Measurements from ENCODE around the gene DIP2C.
"Not testable (repeated sequence)": the region's sequence is repeated elsewhere in the genome, so short reads cannot be mapped to it uniquely, and the experiment has no call there.

The DIP2C gene

DNA sequence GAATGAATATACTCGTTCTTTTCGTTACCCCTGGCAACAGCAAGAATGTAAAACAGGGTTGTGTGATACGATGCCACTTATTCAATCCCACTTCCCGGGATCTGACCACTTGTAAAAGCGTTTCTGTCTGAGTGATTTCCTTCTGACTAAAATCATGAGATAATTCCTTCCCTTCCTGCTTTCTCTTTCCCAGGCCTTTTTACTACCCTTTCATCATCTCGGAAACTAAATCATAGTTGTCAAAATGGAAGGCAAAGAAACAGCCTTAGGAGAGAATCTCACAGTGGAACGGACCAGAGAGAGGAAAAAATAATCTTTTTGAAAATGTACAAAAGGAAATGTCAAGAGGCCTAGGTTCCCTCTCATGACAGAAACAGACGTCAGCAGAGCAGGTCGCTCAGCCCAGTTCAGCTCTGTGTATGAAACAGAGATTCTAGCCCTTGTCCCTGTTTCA lies 29.8 kb downstream of the DIP2C start:
- no peak for DNase-seq

DNA sequence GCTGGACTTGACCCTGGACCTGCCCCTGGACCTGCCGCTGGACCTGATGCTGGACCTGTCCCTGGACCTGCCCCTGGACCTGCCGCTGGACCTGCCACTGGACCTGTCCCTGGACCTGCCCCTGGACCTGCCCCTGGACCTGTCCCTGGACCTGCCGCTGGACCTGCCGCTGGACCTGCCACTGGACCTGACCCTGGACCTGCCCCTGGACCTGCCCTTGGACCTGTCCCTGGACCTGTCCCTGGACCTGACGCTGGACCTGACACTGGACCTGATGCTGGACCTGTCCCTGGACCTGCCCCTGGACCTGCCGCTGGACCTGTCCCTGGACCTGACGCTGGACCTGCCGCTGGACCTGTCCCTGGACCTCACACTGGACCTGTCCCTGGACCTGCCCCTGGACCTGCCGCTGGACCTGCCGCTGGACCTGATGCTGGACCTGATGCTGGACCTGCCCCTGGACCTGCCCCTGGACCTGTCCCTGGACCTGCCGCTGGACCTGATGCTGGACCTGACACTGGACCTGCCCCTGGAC lies 31.6 kb downstream of the DIP2C start:
- not testable (repeated sequence) for DNase-seq

DNA sequence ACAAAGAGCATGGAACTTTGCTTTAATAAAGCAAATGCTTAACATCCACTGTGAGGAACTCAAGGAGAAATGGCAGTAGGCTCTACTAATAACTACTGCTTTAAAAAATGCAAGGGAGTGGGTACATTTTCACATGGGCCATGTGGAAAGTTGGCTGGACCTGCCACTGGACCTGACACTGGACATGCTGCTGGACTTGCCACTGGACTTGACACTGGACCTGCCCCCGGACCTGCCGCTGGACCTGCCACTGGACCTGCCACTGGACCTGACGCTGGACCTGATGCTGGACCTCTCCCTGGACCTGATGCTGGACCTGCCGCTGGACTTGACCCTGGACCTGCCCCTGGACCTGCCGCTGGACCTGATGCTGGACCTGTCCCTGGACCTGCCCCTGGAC lies 32.6 kb downstream of the DIP2C start:
- DNase-seq = no peak

DNA sequence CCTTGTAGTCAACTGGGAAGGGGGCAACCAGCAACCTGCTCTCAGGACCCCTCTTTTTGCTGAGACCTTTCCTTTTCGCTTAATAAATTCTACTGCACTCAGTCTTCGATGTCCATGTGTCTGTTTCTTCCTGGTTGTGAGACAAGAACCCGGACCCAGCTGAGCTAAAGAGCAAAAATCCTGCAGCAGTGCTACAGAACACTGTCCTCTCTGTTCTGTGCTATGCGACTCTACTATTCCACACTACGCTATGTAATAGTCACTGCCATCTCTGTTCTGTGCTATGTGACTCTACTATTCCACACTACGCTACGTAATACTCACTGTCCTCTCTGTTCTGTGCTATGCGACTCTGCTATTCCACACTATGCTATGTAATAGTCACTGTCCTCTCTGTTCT lies 34.3 kb downstream of the DIP2C start:
- DNase-seq = no peak

DNA sequence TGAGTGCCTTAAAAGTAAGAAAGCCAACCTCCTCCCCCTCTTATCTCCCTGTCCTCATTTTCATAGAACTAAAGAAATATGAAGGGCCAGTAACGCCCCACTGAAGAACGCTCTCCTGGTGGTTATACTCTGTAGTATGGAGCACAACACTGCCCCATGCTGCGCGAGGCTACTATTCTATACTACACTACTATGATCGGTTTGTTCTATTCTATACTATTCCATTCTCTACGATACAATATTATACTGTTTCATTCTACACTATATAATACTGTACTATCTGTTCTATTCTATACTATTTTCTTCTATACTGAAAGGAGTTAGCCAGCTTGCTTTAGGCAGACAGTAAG lies 34.8 kb downstream of the DIP2C start:
- no peak for DNase-seq

DNA sequence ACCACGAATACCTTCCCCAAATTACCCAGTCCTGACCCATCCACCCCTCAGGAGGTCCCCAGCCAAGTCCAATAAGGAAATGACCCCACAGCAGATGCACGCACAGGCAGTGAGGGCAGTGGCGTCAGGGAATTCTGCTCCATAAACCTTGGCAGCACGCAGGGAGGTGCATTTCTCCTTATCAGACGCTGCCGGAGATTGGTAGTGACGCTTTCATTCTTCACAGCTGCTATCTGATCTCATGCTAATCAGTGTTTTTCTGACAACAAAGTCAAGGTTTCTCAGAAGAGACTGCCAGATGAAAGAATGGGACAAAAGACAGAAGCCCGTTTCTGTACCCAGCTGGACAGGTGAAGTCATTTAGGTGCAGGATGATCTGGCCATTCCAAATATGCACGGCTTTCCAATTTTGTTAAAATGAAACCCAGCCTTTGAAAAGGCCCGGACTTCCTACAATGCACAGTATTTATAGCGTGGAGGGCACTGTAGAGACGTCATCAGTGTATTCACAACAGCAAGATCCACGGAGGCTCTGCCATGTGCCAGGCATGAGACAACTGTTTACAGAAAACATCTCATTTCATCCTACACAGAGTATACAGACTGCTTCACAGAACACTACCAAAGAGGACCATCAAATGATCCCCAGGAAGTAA lies 35.3 kb downstream of the DIP2C start:
- DNase-seq = no peak

DNA sequence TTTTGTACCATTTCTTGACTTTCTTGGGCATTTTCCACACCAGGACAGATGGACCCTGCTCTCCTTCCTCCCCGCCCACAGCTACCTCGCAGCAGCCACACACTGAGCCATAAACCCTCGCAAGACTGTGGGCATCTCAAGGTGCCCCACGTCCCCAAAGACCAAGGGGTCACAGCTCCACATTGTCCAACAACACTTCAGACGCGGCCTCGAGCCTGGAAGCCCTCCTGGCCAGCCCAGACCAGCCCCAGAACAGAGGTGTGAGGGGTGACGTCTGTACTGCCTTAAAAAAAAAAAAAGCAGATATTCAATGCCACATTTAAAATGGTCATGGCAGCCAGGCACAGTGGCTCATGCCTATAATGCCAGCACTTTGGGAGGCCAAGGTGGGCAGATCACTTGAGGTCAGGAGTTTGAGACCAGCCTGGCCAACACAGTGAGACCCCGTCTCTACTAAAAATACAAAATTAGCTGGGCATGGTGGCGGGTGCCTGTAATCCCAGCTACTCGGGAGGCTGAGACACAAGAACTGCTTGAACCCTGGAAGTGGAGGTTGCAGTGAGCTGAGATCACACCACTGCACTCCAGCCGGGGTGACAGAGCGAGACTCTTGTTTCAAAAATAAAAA lies 36.5 kb downstream of the DIP2C start:
- not testable (repeated sequence) for DNase-seq

DNA sequence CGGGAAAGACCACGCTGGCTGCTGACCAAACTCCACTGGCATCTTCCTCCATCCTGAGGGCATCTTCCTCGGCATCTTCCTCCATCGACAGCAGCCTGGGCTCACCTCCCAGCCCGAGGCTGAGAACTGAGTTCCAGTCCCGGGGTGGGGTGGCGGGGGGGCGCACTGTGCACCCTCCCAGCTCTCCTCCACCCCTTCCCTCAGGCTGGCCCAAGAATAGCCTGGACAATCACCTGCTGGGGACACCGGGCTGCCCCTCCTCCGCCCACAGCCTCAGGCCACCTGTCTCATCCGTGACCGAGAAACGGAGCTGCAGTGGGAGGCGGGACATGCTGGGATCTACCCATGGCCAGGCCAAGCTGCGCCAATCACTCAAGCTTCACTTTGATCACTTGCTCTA lies 37.2 kb downstream of the DIP2C start:
- no peak for DNase-seq

DNA sequence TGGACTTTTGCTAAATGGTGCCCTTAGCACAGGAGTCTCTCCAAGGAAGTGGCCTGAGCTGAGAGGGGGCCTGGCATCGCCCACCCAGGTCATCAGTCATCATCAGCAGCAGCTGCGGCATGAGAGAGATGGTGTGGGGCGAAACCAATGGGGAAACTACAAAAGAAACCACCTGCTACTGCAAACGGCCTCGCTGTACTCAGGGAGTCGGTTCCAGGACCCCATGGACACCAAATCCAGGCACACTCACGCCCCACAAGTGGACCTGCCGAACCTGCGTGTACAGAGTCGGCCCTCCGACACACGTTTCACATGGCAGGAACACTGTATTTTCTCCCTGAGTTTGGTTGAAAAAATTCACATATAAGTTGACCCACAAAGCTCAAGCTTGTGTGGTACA lies 37.8 kb downstream of the DIP2C start:
- no peak for DNase-seq

DNA sequence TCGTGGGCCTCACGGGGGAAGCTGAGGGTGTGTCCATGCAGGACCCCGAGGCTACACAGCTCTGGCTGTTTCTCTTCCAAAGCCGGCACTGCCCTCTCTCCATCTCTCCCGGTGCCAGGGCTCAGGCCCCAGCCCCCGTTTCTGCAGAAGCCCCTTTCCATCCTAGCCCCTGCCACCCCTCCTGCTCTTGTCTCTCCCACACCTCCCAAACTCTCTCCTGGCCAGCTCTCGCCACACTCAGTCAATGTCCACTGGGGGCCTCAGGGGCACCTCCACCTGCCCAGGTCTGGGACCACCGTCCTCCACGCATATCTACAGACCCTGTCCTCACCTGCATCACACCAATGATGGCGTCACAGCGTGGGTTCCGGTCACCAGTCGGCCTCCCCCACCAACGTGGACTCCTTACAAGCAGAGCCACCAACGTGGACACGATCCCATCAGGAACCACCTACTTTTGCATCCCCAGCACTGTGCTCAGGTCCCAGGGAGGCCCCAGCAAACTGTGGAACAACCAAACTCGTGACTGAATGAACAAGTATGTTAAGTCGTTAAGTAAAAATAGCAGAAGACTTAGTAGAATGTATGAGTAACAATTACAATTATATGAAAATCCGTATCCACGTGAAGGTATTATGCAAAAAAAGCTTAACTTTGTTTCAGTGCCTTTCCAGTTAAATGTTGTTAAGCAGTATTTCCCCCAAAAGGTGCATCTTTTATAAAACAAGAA lies 38.4 kb downstream of the DIP2C start:
- no peak for DNase-seq

DNA sequence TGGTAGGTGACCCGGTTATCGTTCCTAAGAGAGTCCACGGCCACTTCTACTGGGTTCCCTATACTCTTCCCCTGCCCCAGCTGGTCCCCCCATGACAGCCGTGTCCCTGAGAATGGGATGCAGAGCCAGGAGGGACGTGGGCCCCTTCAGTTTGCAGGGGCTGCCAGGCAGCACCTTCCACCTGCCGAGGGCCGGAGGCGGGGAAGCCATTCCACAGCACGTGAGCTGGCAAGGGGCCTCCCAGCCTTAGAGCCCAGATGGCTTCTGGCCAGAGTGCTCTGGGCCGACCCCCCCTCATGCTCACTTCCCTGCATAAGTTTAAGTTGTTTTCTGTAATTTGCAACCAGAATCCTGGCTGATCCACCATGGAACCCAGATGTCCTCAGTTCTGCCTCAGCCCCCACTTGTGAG lies 39.0 kb downstream of the DIP2C start:
- DNase-seq = no peak

DNA sequence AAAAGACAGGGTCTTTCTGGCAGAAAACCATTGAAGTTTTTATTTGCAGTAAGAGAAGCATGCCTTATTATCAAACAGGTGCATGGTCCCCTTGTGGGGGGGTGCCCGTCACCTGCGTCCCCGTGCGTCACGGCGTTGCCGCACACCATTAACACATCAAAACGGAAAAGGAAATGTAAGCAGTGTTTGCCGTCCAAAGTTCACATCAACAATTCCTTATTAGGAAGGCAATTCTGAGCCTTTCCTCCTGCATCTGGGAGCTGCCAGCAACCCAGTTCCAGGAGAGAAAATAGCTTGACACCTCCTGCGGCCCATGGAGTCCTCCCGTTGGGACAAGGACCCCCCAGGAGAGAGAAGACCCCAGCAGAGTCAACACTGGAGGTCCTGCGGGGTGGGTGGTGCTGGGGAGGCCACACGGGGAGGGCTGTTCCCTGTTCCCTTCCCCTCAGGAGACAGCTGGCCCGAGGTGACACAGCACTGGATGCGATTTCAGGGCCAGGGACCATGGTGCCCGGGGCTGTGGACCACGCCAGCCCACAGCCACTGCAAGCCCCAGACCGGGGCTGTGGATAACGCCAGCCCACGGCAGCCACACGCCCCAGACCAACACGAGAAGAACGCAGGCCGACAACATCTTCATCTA lies 39.5 kb downstream of the DIP2C start:
- DNase-seq = peak; percentile 70 to 84

DNA sequence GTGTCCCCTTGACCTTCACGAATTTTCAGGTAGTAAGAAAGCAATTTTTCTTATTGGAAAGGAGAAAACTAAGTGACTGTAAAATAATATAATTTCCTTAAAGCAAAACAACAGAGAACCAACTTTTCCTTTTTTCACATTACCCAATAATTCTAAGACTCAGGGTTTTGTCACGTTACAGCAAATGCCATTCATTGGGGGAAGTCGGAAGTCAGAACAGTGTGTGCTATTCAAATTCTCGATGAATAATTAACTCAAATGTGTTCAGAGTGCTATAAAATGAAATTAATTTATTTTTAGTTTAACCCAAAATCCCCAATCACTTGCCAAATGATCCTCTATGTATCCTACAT lies 40.0 kb downstream of the DIP2C start:
- DNase-seq = no peak

DNA sequence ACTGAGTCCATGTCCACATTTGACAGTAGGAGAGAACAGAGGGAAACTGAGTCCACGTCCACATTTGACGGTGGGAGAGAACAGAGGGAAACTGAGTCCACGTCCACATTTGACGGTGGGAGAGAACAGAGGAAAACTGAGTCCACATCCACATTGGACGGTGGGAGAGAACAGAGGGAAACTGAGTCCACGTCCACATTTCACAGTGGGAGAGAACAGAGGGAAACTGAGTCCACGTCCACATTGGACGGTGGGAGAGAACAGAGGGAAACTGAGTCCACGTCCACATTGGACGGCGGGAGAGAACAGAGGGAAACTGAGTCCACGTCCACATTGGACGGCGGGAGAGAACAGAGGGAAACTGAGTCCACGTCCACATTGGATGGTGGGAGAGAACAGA lies 42.4 kb downstream of the DIP2C start:
- not testable (repeated sequence) for DNase-seq

DNA sequence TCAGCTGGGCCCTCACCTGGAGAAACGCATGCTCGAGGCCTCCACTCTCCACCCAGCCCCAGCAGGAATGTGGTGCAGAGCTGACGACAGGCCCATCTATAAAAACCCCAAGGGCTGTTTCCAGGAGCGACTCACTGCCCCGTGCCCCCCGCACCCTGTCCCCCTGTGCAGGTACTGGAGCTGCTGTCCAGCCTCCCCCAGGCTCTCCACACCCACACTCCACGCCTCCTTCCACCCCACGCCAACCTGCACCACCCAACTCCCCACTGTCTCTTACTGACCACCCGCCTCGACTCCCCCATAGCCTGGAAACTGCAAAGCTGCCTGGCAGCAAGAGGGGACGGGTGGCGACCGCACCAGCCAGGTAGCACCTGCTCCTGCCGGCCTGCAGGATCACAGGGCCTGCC lies 43.3 kb downstream of the DIP2C start:
- DNase-seq = no peak

DNA sequence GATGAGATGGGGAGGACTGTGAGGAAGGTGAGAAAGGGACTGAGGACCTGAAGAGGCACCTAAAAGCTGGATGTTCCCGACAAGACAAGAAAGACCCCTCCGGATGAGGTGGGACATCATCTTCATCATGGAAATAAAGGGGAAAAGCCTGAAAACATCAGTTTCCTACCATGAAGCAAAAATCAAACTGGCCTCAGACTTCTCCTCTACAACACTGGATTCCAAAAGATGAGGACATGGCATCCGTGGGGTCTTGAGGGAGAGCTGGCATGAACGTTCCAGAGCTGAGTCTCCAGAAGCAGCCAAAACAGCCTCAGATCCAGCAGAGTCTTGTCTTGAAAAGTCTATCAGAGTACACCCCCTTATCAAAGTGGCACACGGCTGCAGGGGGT lies 44.5 kb downstream of the DIP2C start:
- DNase-seq = no peak

DNA sequence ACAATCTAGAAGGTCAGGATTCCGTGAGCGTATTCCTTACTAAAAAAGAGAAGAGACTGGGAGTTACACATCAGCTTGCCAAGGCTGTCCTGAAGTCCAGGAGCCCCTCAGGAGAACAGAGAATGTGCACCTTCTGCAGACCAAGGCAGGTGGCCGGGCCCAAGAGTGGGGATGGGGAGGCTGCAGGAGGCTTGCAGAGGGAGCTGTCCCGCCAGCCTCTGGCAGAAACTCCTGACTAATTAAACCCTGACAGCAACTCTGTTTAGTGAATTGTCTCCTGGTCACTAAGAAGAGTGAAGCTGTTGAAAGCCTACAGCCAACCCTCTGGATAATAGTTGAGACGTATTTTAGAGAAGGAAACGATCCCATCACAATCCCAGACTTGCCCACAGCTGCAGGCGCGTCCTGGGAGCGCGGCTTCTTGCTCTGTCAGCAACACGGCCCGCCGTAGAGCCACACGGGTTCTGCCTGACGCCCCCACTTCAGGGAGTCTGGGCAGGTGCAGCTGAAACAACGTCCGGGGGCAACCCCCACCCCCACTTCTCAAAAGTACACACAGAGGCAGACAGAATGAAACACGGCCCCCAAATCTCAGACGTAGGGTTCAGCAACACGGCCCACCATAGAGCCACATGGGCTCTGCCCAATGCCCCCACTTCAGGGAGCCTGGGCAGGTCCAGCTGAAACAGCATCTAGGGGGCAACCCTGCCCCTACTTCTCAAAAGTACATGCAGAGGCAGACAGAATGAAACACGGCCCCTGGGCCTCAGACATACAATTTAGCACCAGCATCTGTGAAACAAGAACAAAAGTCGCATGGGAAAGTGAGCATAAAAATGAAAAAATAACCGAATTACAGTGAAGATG lies 45.2 kb downstream of the DIP2C start:
- no peak for DNase-seq

DNA sequence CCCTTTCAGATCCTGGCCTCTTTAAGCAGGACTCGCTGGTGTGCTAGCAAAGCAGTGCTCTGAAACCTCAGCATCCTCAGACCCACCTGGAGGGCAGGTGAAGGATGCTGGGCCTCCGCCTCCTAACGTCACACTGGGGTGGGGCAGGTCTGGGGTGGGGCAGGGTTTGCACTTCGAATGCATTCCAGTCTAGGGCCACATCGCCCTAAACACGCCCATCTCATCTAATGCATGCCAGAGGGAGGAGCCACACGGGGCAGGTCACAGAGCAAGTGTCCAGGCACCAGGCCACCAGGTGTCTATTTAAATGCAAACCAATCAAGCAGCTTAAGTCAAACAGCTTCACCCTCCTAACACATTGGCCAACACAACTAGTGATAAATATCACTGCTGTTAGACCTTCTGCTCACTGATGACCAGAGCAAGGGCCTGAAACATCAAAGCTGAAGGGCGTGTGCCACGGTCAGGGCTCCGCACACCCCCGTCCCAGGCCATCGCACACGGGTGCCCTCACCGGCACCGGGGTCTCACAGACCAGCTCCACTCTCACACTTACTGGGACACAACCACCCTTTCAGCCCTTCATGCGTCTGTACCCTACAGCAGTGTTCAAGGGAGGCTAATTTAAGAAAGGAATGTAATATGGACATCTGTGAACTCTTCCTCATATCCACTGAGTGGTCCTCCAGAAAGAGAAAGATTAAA lies 47.1 kb downstream of the DIP2C start:
- no peak for DNase-seq

DNA sequence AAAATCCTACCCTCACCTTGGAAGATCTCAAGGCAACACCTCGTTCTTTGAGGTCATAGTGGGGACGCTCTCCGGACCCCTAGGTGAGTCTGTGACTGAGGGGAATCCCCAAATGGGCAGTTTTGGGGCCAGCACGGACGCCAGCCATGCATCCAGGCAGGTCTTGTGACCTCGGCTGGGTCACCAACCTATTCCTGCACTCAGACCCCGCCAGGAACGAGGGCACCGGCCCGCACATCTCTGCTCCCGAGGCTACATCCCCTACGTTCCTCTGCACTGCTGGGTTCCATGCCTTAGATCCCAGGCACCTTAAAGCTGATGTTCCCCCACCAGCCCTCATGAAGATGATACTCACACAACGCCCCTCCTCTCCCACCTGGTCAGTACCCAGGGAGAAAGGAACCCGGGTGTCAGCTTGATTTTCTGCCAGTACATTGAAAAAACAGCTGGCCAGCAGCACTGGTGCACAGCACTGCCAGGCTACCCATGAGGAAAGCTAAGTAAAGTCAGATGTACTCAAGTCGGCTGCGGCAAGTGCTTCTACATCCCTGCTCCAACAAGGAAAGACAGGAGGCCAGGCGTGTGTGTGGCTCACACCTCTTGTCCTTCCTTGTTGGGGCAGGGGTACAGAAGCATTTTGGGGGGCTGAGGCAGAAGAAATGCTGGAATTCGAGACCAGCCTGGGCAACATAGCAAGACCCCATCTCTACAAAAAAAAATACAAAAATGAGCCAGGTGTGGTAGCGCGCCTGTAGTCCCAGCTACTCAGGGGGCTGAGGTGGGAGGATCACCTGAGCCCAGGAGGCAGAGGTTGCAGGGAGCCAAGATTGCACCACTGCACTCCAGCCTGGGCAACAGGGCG lies 48.1 kb downstream of the DIP2C start:
- no peak for DNase-seq

DNA sequence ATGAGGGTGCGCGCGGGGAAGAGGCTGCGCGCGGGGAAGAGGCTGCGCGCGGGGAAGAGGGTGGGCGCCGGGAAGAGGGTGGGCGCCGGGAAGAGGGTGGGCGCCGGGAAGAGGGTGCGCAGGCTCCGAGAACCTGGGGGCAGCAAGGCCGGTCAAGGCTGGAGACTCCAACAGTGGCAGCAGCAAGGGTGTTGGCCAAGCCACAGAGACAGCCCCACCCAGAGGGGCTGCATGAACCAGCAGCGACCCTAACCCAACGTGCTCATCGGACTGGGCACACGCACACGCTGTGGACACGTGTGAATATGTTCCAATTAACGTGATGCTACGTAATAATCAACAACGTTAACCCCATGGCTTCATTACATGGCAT lies 48.8 kb downstream of the DIP2C start:
- no peak for DNase-seq
